Raji (cell line): ENCODE results near the gene EPB41.

Experiments used
- POLR2A ChIP-seq: IDR thresholded peaks from 2 replicates; pipeline ENCODE4 v1.6.1; 2011; ENCODE audit warnings: low read depth, low read length, control low read depth; ENCODE audit not compliant: insufficient read depth

EPB41 gene

GRCh38 chr1:28935293-28935692 is 20.9 kb downstream of the EPB41 start:
- TF ChIP-seq POLR2A = no peak

- no peak for TF ChIP-seq POLR2A
Observed at GRCh38 chr1:28936094-28936493, 21.7 kb downstream of the EPB41 start.

- TF ChIP-seq POLR2A = no peak
Observed at GRCh38 chr1:28936528-28936927, 22.2 kb downstream of the EPB41 start.

GRCh38 chr1:28950006-28950405 is 35.6 kb downstream of the EPB41 start:
- no peak for TF ChIP-seq POLR2A

GRCh38 chr1:28950449-28950848 is 36.1 kb downstream of the EPB41 start:
- TF ChIP-seq POLR2A = no peak

GRCh38 chr1:28954126-28954726 is 39.9 kb downstream of the EPB41 start:
- no peak for TF ChIP-seq POLR2A

- TF ChIP-seq POLR2A = no peak
Observed at GRCh38 chr1:28956038-28956464, 41.7 kb downstream of the EPB41 start.

GRCh38 chr1:28965271-28965870 is 51.0 kb downstream of the EPB41 start:
- TF ChIP-seq POLR2A = no peak

- no peak for TF ChIP-seq POLR2A
Observed at GRCh38 chr1:28966617-28967016, 52.2 kb downstream of the EPB41 start.

GRCh38 chr1:28971980-28972771 is 57.8 kb downstream of the EPB41 start:
- no peak for TF ChIP-seq POLR2A

- TF ChIP-seq POLR2A = no peak
Observed at GRCh38 chr1:28973596-28974421, 59.4 kb downstream of the EPB41 start.

- no peak for TF ChIP-seq POLR2A
Observed at GRCh38 chr1:28974432-28974831, 60.1 kb downstream of the EPB41 start.

- TF ChIP-seq POLR2A = no peak
Observed at GRCh38 chr1:28976248-28976647, 61.9 kb downstream of the EPB41 start.

- no peak for TF ChIP-seq POLR2A
Observed at GRCh38 chr1:28981210-28981609, 66.8 kb downstream of the EPB41 start.

- no peak for TF ChIP-seq POLR2A
Observed at GRCh38 chr1:28982198-28982597, 67.8 kb downstream of the EPB41 start.
